ENCODE measurements around the gene COG5.

DNA sequence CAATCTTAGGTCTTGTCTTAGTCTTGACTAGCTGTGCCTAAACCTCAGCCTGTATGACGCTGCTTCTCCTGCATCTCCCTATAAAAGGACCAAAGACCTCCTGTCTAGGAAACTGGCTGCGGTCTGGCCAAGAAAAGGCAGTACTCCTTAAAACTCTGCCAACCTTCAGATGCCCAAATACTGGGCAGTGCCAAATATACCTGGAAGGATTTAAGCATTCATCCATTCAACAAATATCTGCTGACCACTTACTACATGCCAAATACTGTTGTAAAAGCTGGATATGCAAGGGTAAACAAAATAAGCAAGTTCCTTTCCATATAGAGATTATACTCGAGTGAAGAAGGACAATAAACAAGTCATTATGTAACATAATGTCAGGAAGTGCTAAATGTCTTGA lies 259.1 kb downstream of the COG5 start:
- TF ChIP-seq, protein P1, sequence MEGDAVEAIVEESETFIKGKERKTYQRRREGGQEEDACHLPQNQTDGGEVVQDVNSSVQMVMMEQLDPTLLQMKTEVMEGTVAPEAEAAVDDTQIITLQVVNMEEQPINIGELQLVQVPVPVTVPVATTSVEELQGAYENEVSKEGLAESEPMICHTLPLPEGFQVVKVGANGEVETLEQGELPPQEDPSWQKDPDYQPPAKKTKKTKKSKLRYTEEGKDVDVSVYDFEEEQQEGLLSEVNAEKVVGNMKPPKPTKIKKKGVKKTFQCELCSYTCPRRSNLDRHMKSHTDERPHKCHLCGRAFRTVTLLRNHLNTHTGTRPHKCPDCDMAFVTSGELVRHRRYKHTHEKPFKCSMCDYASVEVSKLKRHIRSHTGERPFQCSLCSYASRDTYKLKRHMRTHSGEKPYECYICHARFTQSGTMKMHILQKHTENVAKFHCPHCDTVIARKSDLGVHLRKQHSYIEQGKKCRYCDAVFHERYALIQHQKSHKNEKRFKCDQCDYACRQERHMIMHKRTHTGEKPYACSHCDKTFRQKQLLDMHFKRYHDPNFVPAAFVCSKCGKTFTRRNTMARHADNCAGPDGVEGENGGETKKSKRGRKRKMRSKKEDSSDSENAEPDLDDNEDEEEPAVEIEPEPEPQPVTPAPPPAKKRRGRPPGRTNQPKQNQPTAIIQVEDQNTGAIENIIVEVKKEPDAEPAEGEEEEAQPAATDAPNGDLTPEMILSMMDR (IDR thresholded peaks at IDR 0.05), result no peak
- TF ChIP-seq POLR2A (IDR thresholded peaks at IDR 0.05), result no peak

Data from adrenal gland (tissue), 5 donors.